Fibroblast of mammary gland (primary cell): ENCODE data around the gene DNAJA2.

Experiments used
- DNase-seq: peaks from one replicate; pipeline ENCODE4 v3.0.0-alpha.2; 2010; ENCODE audit warnings: low read depth
- H3K4me3 ChIP-seq: 2 replicates; pipeline ENCODE4 v1.5.1; 2011; ENCODE audit warnings: low read depth, mild to moderate bottlenecking, low read length, moderate library complexity; ENCODE audit not compliant: control insufficient read depth
- TF ChIP-seq, protein P1 (sequence below): conservative IDR thresholded peaks from 2 replicates; pipeline ENCODE4 v1.5.1; 2011; ENCODE audit warnings: low read depth, low read length, inconsistent platforms; ENCODE audit not compliant: control insufficient read depth, insufficient read depth

Gene DNAJA2

DNA sequence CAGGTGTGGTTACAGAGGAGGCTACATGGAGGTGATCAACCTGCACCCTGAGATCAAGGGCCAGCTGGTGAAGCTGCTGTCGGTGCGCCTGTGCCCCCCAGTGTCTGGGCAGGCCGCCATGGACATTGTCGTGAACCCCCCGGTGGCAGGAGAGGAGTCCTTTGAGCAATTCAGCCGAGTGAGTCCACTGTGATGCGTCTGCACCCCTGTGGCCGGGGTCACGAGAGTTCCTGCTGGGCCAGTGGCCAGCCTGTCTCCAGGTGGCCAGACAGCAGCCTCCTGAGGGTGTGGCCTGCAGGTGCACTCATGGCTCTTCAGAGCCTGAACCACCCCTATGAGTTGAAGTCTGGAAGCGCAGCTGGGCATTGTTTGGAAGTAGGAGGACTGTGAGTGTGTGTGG is 51.2 kb downstream of the DNAJA2 start:
- TF ChIP-seq, protein P1, sequence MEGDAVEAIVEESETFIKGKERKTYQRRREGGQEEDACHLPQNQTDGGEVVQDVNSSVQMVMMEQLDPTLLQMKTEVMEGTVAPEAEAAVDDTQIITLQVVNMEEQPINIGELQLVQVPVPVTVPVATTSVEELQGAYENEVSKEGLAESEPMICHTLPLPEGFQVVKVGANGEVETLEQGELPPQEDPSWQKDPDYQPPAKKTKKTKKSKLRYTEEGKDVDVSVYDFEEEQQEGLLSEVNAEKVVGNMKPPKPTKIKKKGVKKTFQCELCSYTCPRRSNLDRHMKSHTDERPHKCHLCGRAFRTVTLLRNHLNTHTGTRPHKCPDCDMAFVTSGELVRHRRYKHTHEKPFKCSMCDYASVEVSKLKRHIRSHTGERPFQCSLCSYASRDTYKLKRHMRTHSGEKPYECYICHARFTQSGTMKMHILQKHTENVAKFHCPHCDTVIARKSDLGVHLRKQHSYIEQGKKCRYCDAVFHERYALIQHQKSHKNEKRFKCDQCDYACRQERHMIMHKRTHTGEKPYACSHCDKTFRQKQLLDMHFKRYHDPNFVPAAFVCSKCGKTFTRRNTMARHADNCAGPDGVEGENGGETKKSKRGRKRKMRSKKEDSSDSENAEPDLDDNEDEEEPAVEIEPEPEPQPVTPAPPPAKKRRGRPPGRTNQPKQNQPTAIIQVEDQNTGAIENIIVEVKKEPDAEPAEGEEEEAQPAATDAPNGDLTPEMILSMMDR = no peak
- DNase-seq = no peak

DNA sequence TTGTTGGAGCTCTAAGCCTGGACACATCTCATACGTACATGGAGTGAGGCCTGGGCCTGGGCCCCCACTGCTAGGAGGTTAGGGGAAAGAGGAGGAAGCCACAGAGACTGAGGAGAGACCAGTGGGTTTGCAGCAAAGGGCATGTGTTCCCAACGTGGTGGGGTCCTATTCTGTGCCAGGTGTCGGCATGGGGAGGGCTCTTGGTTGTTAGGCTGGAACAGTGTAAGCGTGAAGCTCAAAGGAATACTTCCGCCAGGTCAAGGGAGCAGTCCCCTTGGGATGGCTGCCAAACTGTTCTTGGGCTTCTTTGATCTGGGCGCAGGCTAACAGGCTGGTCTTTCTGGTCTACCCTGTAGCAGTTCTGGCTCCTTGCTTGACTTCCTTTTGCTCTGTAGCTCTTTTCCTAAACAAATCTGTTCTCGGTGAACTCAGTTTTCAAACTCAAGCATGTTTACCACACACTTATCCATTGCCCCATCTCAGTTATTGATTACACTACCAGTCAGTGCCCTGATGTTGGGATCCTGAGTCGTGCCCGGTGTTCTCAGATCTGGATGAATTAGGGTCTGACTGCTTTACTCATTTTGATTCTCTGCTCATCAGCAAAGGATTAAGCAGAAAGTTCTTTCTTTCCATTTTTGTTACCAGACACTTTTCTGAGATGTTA is 52.9 kb downstream of the DNAJA2 start:
- DNase-seq = no peak
- no peak overlapping the region for H3K4me3 ChIP-seq
- TF ChIP-seq, protein P1 = no peak

More for the DNA sequence above, 51.2 kb downstream of the DNAJA2 start:
- no peak overlapping the region for H3K4me3 ChIP-seq

DNA sequence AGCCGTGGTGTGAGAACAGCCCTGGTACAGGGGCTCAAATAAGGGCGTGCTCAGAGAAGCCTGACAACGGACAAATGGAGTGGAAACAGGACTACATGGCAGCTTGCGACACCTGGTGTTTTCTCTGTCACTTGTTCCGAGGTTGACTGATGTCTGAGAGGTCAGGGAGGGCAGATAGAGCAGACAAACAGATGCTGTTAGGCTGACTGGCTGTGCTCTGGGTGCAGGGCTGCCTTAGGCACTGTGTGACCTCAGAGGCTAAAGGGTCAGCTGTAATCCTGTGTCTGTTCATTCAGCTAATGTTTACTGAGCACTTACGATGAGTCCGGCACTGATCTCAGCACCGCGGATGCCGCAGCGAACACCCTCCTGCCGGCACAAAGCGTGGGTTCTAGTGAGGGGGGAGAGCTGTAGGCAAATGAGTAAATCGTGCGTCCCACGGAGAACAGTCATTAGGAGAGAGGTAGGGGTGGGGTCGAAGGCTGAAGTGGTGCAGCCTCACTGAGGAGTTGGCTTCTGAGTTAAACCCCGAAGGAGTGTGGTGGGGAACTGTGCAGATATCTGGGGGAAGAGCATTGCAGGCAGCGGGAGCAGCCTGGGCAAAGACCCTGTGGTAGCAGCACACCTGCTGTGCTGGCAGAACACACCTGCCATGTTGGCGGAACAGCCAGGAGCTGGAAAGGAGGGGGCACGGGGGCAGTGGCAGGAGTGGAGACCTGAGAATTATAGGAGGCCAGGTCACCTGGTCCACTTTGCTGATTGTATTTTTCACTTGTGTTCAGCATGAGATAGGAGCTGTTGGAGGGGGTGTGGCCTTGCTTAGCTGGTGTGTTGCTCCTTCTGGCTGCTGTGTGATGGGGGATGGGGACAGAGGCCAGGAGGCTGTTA is 54.3 kb downstream of the DNAJA2 start:
- no peak for DNase-seq
- H3K4me3 ChIP-seq = no peak overlapping the region

DNA sequence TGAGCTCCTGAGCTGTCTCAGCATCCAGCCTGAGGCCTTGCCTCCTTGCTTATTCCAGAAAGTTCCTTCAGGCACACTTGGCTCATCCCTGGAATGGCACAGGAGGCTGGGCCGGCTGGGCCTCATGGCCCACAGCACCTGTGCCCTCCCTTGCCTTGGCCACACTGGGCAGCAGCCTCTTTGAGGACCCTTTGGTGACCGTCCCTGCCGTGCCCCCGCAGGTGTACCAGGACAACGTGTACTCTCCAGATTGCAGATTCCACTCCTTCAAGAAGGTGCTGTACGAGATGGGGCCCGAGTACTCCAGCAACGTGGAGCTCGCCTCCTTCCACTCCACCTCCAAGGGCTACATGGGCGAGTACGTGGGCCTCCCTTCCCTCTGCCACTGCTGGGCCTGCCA is 55.1 kb downstream of the DNAJA2 start:
- no peak for DNase-seq
- no peak overlapping the region for H3K4me3 ChIP-seq
- TF ChIP-seq, protein P1 = no peak

More for the DNA sequence above, 54.3 kb downstream of the DNAJA2 start:
- TF ChIP-seq, protein P1 = no peak

DNA sequence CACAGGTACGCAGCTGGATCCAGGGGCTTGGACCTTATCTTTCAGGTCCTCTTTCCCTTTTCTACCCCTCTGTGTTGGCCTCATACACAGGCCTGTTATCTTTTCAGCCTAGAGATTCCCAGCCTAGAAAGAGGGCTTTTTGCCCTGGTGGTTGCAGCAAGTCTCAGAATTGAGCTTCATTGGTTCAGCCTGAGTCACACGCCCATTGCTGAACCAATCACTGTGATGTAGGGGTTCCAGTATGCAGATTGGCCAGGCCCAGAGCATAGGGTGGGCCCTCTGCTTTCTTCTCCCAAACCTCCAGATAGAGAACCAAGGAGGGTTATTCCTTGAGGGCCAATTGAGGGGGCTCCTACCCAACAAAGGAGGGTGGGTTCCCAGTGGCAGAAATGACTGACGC is 56.5 kb downstream of the DNAJA2 start:
- no peak overlapping the region for H3K4me3 ChIP-seq
- TF ChIP-seq, protein P1 = no peak
- peak; percentile 21 for DNase-seq

DNA sequence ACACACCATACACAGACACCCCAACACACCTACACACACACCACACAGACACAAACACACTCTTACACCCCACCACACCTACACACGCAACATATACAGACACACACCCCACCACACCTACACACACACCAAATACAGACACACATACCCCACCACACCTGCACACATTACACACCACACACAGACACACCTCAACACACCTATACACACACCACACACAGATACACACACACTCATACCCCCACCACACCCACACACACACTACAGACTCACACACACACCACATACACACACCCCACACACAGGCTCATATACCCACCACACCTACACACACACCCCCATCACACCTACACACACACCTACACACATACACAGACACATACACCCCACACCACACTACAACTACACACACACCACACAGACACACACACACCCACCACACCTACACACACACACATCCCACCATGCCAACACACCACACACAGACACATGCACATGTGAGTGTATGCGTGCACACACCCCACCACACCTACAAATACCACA is 57.9 kb downstream of the DNAJA2 start:
- H3K4me3 ChIP-seq = no peak overlapping the region
- DNase-seq = no peak
- TF ChIP-seq, protein P1 = no peak
